Lung (tissue), 11 donors: ENCODE results near the gene PRAMEF15. TPM values are rescaled to one million over a fixed set of nuclear protein-coding genes. Genes with fewer than 3 reads are reported as not detected.
"Not testable (repeated sequence)": the region's sequence is repeated elsewhere in the genome, so short reads cannot be mapped to it uniquely, and the experiment has no call there.

Experiments
- ATAC-seq: fragments of 200-7000 bp; cut with Tn5 transposase; one replicate; pipeline ENCODE4 v1.9.1; 2020; ENCODE audit warnings: moderate number of reproducible peaks; ENCODE audit not compliant: insufficient read depth, low FRiP score
- DNase-seq, 3 donors: peaks; one replicate each; pipeline ENCODE4 v3.0.0-alpha.2; 2013 to 2017
- H3K27ac ChIP-seq, 2 donors: one replicate each; pipeline ENCODE4 v1.5.1; 2013; ENCODE audit warnings: mild to moderate bottlenecking in 2 of 2, moderate library complexity in 2 of 2, control low read depth in 1 of 2, inconsistent platforms in 1 of 2, low read depth in 1 of 2, low read length in 1 of 2
- H3K27me3 ChIP-seq, 3 donors: one replicate each; pipeline ENCODE4 v1.5.1; 2013; ENCODE audit warnings: low read length in 2 of 3; ENCODE audit not compliant: control insufficient read depth in 3 of 3, insufficient read depth in 3 of 3
- H3K36me3 ChIP-seq, 4 donors: one replicate each; pipeline ENCODE4 v1.5.1; 2013; ENCODE audit warnings: low read length in 4 of 4, mild to moderate bottlenecking in 1 of 4, moderate library complexity in 1 of 4; ENCODE audit not compliant: control insufficient read depth in 4 of 4, insufficient read depth in 4 of 4
- H3K4me1 ChIP-seq, 5 donors: one replicate each; pipeline ENCODE4 v1.5.1; 2013; ENCODE audit warnings: low read length in 5 of 5, mild to moderate bottlenecking in 2 of 5, moderate library complexity in 1 of 5; ENCODE audit not compliant: control insufficient read depth in 5 of 5, insufficient read depth in 5 of 5
- H3K4me3 ChIP-seq: one replicate; pipeline ENCODE4 v1.5.1; 2013; ENCODE audit warnings: mild to moderate bottlenecking, control low read depth, moderate library complexity
- H3K9ac ChIP-seq, 2 donors: one replicate each; pipeline ENCODE4 v1.5.1; 2013; ENCODE audit warnings: low read length in 2 of 2, control low read depth in 1 of 2; ENCODE audit not compliant: insufficient read depth in 1 of 2
- H3K9me3 ChIP-seq, 4 donors: one replicate each; pipeline ENCODE4 v1.5.1; 2013; ENCODE audit warnings: low read length in 3 of 4, mild to moderate bottlenecking in 1 of 4, moderate library complexity in 1 of 4; ENCODE audit not compliant: control insufficient read depth in 4 of 4, insufficient read depth in 3 of 4
- WGBS, 2 donors: extraction: QIAGEN DNeasy Blood & Tissue Kit; methylation state at CpG; one replicate each; pipeline ENCODE4 v1.1.7; 2013; 5-methylcytosine and 5-hydroxymethylcytosine counted together
- polyA plus RNA-seq, 2 donors: library from polyadenylated mRNA; stranded (reverse); fragments of 200-250 nt; gene quantifications; one replicate each; pipeline ENCODE4 v1.2.1, GENCODE V29; 2013
- small RNA-seq: library from RNA; depleted of rRNA; stranded (forward); fragments of <200 nt; gene quantifications from one replicate; pipeline ENCODE3, GENCODE V24; 2014; ENCODE audit warnings: low replicate concordance
- total RNA-seq, 2 donors: library from RNA; depleted of rRNA in 1 of 2; stranded (reverse); fragments of >200 nt in 1 of 2; gene quantifications; one replicate each; pipeline ENCODE4 v1.2.1, GENCODE V29; 2014 to 2021
- donor health status: Bipolar disorder and iron deficiency.
- donor health status: healthy.
- donor health status: DM: yes; HTN: yes; CAD: no.

PRAMEF15 gene
- total and polyA plus RNA-seq, 4 donors = not detected

DNA sequence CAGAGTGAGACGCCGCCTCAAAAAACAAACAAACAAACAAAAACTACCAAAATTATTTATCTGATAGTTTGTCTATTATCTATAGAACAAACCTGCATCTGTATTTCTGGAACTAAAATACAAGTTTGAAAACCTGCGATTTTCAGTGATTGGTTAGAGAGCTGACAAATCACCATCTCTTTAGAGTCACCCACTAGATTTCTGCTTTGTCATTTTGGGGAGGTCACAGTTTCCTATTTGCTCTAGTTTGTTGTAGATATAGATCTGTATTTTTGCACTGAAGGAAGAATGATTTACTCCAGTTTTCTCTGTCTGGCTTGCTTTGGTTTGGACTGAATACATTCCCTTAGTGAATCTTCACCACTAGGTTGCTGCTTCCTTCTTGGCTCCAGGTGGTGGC, 51.2 kb downstream of the PRAMEF15 start:
- 83 to 84% methylated on average over 3 of the region's 3 CpGs for WGBS, 2 donors
- not testable (repeated sequence) for H3K27me3 ChIP-seq, H3K36me3 ChIP-seq

DNA sequence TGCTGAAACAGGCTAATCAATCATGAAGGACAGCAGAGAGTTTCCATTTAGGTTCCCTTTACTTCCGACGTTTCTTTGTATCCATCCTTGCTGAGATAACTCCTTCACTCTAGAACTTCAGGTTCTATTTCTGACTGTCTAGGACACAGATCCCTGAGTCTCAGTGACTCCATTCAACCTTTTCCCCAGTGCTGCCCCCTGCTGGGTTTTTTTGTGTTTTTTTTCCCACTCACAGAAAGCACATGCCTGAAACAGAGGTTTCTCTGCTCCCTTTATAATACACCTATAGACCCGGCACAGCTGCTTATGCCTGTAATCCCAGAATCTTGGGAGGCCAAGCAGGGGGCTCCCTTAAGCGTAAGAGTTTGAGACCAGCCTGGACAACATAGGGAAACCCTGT, 53.2 kb downstream of the PRAMEF15 start:
- H3K4me3 ChIP-seq, H3K4me1 ChIP-seq, H3K9ac ChIP-seq, H3K9me3 ChIP-seq, H3K36me3 ChIP-seq, H3K27ac ChIP-seq, H3K27me3 ChIP-seq, ATAC-seq: not testable (repeated sequence)
- 80 to 92% methylated on average over 3 of the region's 4 CpGs for WGBS, 2 donors
- peak in 1 of 3 donors; percentile 1 for DNase-seq

More for the DNA sequence above, 51.2 kb downstream of the PRAMEF15 start:
- H3K9ac ChIP-seq, H3K27ac ChIP-seq, H3K4me3 ChIP-seq, H3K4me1 ChIP-seq, H3K9me3 ChIP-seq, DNase-seq, ATAC-seq: not testable (repeated sequence)

Small RNA genes lying within 50 kb of the gene (small RNA-seq; reads per million reads assigned to genes)
- not detected for gene RNU6-771P

Other genes with a start within 250 kb of the PRAMEF15 start
- not detected for gene PRAMEF25, start 244.8 kb upstream of the PRAMEF15 start, total RNA-seq
- gene PRAMEF25, start 244.8 kb upstream of the PRAMEF15 start, polyA plus RNA-seq = not detected
- gene HNRNPCL2, start 198.7 kb upstream of the PRAMEF15 start, total RNA-seq = not detected
- not detected for gene HNRNPCL2, start 198.7 kb upstream of the PRAMEF15 start, polyA plus RNA-seq
- not detected for gene PRAMEF26, start 159.6 kb upstream of the PRAMEF15 start, total RNA-seq
- not detected for gene PRAMEF26, start 159.6 kb upstream of the PRAMEF15 start, polyA plus RNA-seq
- not detected for gene HNRNPCL4, start 149.9 kb upstream of the PRAMEF15 start, total RNA-seq
- not detected for gene HNRNPCL4, start 149.9 kb upstream of the PRAMEF15 start, polyA plus RNA-seq
- gene PRAMEF9, start 143.7 kb upstream of the PRAMEF15 start, total RNA-seq = not detected
- gene PRAMEF9, start 143.7 kb upstream of the PRAMEF15 start, polyA plus RNA-seq = not detected
- not detected for gene PRAMEF13, start 114.2 kb upstream of the PRAMEF15 start, total RNA-seq
- not detected for gene PRAMEF13, start 114.2 kb upstream of the PRAMEF15 start, polyA plus RNA-seq
- gene PRAMEF18, start 89.4 kb upstream of the PRAMEF15 start, total RNA-seq = not detected
- not detected for gene PRAMEF18, start 89.4 kb upstream of the PRAMEF15 start, polyA plus RNA-seq
- not detected for gene PRAMEF5, start 61.4 kb upstream of the PRAMEF15 start, total RNA-seq
- not detected for gene PRAMEF5, start 61.4 kb upstream of the PRAMEF15 start, polyA plus RNA-seq
- not detected for gene PRAMEF8, start 30.4 kb upstream of the PRAMEF15 start, total RNA-seq
- not detected for gene PRAMEF8, start 30.4 kb upstream of the PRAMEF15 start, polyA plus RNA-seq
- gene PRAMEF33, start 12.0 kb upstream of the PRAMEF15 start, total RNA-seq = not detected
- gene PRAMEF33, start 12.0 kb upstream of the PRAMEF15 start, polyA plus RNA-seq = not detected
- not detected for gene PRAMEF14, start 31.6 kb downstream of the PRAMEF15 start, total RNA-seq
- gene PRAMEF14, start 31.6 kb downstream of the PRAMEF15 start, polyA plus RNA-seq = not detected
- not detected for gene PRAMEF19, start 56.4 kb downstream of the PRAMEF15 start, total RNA-seq
- gene PRAMEF19, start 56.4 kb downstream of the PRAMEF15 start, polyA plus RNA-seq = not detected
- not detected for gene PRAMEF17, start 74.1 kb downstream of the PRAMEF15 start, total RNA-seq
- not detected for gene PRAMEF17, start 74.1 kb downstream of the PRAMEF15 start, polyA plus RNA-seq
- not detected for gene PRAMEF20, start 94.9 kb downstream of the PRAMEF15 start, total RNA-seq
- not detected for gene PRAMEF20, start 94.9 kb downstream of the PRAMEF15 start, polyA plus RNA-seq
- gene LRRC38, start 198.4 kb downstream of the PRAMEF15 start, total RNA-seq = not detected
- under 1 TPM in 1 of 2 donors, not detected in 1; 0.07 TPM for gene LRRC38, start 198.4 kb downstream of the PRAMEF15 start, polyA plus RNA-seq